RWPE1 (cell line): ENCODE data around the gene C5AR1.
A peak's percentile ranks its signal among the peaks of the same experiment; 100 is the strongest.

ENCODE experiments used
- CTCF ChIA-PET: fragments of 350-600 bp; sonication (Branson Sonifier 250); formaldehyde crosslinking; extraction: SDS; loops from one replicate; lab custom pipeline; 2021; lab: Yijun Ruan, JAX
- POLR2A ChIA-PET: fragments of 400-600 bp; formaldehyde crosslinking; extraction: SDS; loops from one replicate; lab custom pipeline; 2020; ENCODE audit warnings: antibody characterized with exemption; ENCODE audit not compliant: low non-redundant PET; lab: Yijun Ruan, JAX
- DNase-seq: peaks from one replicate; pipeline ENCODE4 v3.0.0; 2012; ENCODE audit warnings: low spot score
- H3K27ac ChIP-seq: fragments of 450-650 bp; 2 replicates; pipeline ENCODE4 v1.5.1; 2017
- TF ChIP-seq, protein P1 (sequence below): fragments of 450-650 bp; conservative IDR thresholded peaks from 2 replicates; pipeline ENCODE4 v1.5.1; 2017; ENCODE audit warnings: low read depth, mild to moderate bottlenecking

The C5AR1 gene

DNA sequence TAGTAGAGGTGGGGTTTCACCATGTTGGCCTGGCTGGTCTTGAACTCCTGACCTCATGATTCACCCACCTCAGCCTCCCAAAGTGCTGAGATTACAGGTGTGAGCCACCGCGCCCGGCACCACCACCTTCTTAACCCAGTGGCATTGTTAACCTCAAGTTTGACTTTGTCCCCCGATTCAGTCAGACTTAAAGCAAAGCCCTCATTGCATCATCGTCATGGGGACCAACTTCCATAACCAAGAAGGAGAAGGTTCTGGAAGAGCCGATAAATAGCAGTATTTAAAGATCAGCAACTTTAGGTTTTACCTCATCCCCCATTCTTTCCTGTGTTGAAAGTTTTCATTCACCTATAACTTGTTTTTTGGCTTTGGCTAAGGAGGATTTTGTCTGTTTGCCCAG lies 41.6 kb upstream of the C5AR1 start:
- DNase-seq, result no peak
- TF ChIP-seq, protein P1, sequence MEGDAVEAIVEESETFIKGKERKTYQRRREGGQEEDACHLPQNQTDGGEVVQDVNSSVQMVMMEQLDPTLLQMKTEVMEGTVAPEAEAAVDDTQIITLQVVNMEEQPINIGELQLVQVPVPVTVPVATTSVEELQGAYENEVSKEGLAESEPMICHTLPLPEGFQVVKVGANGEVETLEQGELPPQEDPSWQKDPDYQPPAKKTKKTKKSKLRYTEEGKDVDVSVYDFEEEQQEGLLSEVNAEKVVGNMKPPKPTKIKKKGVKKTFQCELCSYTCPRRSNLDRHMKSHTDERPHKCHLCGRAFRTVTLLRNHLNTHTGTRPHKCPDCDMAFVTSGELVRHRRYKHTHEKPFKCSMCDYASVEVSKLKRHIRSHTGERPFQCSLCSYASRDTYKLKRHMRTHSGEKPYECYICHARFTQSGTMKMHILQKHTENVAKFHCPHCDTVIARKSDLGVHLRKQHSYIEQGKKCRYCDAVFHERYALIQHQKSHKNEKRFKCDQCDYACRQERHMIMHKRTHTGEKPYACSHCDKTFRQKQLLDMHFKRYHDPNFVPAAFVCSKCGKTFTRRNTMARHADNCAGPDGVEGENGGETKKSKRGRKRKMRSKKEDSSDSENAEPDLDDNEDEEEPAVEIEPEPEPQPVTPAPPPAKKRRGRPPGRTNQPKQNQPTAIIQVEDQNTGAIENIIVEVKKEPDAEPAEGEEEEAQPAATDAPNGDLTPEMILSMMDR, result no peak
- POLR2A ChIA-PET, result no interaction called here
- H3K27ac ChIP-seq, result peak overlapping the region; percentile 54
- CTCF ChIA-PET, result no interaction called here

DNA sequence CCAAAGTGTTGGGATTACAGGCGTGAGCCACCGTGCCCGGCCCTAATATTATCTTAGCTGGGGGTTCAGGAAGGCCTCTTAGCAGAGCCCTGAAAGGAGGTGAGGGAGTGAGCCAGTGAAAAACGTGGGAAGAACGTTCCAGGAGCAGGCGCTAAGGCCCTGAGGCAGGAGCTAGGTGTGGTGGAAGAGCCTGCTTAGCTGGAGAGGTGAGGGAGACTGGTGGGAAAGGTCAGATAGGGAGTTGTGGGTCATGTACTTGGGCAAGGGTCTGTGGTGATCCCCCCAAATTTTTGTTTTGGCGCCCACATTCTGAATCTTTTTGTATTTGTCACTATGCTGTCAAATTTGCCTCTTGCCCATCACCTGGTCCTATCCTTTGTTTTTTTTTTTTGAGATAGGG lies 40.1 kb upstream of the C5AR1 start:
- no peak for DNase-seq
- peak overlapping the region; percentile 99 for H3K27ac ChIP-seq
- ChIA-PET CTCF (interaction anchor here (0.6 kb wide), 1 partner anchor 33 kb away, joined by 3 read pairs; no protein-coding TSS in a partner anchor), POLR2A (interaction anchor here (0.7 kb wide), 1 partner anchor 9 kb away, joined by 3 read pairs; no protein-coding TSS in a partner anchor)
- TF ChIP-seq, protein P1, result no peak

DNA sequence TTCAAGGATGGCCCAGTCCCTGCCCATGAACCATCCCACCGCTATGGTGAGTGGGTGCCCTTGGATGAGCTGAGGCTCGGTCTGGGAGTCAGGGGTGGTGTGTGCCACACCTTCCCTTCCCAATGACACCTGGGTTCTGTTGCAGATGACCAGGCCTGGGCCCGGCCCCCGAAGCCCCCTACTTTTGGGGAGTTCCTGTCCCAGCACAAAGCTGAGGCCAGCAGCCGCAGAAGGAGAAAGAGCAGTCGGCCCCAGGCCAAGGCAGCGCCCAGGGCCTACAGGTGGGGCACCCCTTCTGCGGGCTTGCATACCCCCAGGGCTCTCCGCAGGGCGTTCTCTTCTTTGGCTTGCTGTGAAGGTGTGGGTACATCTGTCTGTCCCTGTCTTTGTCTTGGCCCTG lies 39.3 kb upstream of the C5AR1 start:
- TF ChIP-seq, protein P1, result no peak
- ChIA-PET POLR2A (no interaction called here), CTCF (interaction anchor here (0.7 kb wide), 1 partner anchor 115 kb away, joined by 4 read pairs; no protein-coding TSS in a partner anchor)
- no peak for DNase-seq
- peak overlapping the region; percentile 99 for H3K27ac ChIP-seq

DNA sequence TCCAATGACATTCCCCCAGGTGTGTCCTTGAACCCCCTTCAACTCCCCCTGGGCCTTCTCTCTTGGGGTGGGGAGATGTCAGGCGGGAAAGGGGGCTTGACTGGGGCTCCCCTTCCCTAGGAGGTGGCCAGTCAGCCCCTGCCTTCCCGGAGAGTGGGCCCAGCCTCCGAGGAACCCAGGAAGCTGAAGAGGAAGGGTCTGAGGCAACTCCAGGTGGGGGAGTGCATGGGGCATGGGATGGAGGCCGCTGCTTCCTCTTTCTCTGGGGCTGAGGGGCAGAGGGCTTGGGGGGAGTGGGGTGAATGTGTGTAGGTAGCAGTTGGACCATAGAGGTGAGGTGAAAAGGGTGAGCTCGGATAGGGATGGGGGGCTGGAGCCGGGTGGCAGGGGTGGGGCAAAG lies 37.7 kb upstream of the C5AR1 start:
- peak overlapping the region; percentile 99 for H3K27ac ChIP-seq
- TF ChIP-seq, protein P1, result no peak
- ChIA-PET CTCF (no interaction called here), POLR2A (no interaction called here)
- no peak for DNase-seq

DNA sequence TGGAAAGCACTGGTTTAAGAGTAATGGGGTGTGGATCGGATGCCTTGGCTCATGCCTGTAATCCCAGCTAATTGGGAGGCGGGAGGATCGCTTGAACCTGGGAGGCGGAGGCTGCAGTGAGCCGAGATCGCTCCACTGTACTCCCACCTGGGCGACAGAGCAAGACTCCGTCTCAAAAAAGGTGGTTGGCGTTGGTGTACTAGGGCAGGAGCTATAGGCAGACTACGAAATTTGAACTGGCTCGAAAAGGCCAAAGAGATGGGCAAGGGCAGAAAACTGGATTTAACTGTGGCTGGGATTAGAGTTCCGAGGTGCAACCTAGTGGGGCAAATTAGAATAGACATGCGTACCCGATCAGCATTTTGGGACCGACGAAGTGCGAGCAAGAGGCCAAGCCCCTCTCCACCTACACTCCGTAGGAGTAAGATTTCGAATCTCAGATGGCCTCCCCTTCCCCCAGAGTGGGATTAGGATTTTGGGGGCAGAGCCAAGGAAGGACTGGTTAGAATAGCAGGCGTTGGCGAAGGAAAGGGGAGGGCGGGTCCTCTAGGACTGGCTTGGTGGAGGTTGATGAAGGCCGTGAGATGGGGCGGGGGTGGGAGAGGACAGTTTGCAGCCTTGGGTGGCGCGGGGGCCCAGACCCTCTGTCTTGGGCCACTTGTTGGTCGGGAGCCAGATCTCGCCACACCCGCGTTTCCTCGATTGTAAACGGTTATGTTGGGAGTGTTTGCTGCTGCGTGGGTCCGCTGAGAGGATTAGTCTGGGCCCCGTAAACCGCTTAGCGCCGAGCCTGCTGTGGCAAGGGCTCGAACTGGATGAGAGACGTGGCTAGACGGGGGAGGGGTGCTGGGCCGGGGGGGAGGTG lies 37.0 kb upstream of the C5AR1 start:
- no peak for DNase-seq
- TF ChIP-seq, protein P1, result no peak
- H3K27ac ChIP-seq, result peak overlapping the region; percentile 99
- ChIA-PET POLR2A (no interaction called here), CTCF (no interaction called here)

DNA sequence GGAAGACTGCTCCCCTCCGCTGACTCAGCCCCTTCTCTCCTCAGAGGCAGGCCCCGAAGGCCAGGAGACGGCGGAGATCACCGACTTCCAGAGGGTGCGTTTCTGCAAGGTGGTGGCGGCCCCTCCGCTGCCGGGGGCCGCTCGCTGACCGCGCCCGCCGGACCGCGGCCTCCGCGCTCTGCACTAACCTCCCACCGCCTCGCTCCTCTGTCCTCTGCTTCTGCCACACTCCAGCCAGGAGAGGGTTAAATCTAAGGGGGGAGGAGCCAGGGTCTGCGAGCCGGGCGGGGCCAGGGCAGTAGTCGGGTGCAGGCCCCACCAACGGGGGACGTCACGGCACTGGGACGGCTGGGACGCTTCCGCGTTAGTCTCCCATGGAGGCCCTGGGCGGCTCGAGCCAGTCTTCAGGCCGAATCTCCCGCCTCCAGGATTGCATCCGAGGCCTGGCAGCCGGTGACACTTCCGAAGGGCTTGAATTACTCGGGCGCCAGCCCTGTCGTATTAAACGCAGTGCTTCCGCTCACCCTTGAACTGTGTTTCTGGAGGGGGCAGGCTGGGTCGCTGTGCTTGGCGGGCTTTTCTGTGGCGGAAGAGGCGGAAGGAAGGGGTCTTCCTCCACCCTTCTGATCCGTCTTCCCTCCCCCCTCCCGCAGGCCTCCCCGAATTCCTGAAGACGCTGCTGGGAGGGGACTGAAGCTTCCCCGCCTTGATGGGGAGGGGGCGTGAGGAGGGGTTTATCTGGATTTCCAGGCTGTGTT lies 36.2 kb upstream of the C5AR1 start:
- ChIA-PET POLR2A (interaction anchor here (0.6 to 1.1 kb wide), 4 partner anchors 16 to 407 kb away, joined by 3 to 8 read pairs (median 5); partner anchors contain the start of gene CCDC9), CTCF (no interaction called here)
- TF ChIP-seq, protein P1, result no peak
- peak overlapping the region; percentile 99 for H3K27ac ChIP-seq
- peak; percentile 85 for DNase-seq
